Sigmoid colon (tissue), 7 donors: ENCODE measurements around the gene SMIM14. TPM values are rescaled to one million over a fixed set of nuclear protein-coding genes. Genes with fewer than 3 reads are reported as not detected.

ENCODE experiments used
- DNase-seq: peaks from one replicate; pipeline ENCODE4 v3.0.0-alpha.2; 2019
- H3K27ac ChIP-seq, 4 donors: fragments of 200-600 bp; sonication (generic); one replicate each; pipeline ENCODE4 v1.5.1; 2016 to 2019; ENCODE audit warnings: mild to moderate bottlenecking in 1 of 4
- H3K27me3 ChIP-seq, 3 donors: fragments of 200-600 bp; sonication (generic); one replicate each; pipeline ENCODE4 v1.5.1; 2019; ENCODE audit warnings: mild to moderate bottlenecking in 1 of 3
- H3K36me3 ChIP-seq, 4 donors: fragments of 200-600 bp; sonication (generic); one replicate each; pipeline ENCODE4 v1.5.1; 2016 to 2019
- H3K4me1 ChIP-seq, 4 donors: fragments of 200-600 bp; sonication (generic); one replicate each; pipeline ENCODE4 v1.5.1; 2017 to 2019
- H3K4me3 ChIP-seq, 4 donors: fragments of 200-600 bp; sonication (generic); one replicate each; pipeline ENCODE4 v1.5.1; 2017 to 2019; ENCODE audit warnings: mild to moderate bottlenecking in 2 of 4, moderate library complexity in 1 of 4
- H3K9me3 ChIP-seq, 4 donors: fragments of 200-600 bp in 3 of 4; sonication (generic) in 3 of 4; one replicate each; pipeline versions ENCODE4 v1.5.1 to v1.6.1; 2013 to 2019
- EP300 ChIP-seq, 4 donors: sonication (generic); formaldehyde crosslinking; IDR thresholded peaks; one replicate each; pipeline ENCODE4 v1.6.1; 2017; ENCODE audit warnings: antibody characterized with exemption in 4 of 4
- POLR2A ChIP-seq, 2 donors: fragments of 450-650 bp; IDR thresholded peaks; one replicate each; pipeline ENCODE4 v1.6.1; 2016; ENCODE audit warnings: antibody characterized with exemption in 2 of 2, mild to moderate bottlenecking in 2 of 2, moderate library complexity in 2 of 2
- POLR2AphosphoS5 ChIP-seq, 4 donors: sonication (generic); formaldehyde crosslinking; IDR thresholded peaks; one replicate each; pipeline ENCODE4 v1.6.1; 2017; ENCODE audit warnings: antibody characterized with exemption in 4 of 4
- WGBS, 2 donors: extraction: QIAGEN DNeasy Blood & Tissue Kit; methylation state at CpG; one replicate each; pipeline ENCODE4 v1.1.7; 2013; 5-methylcytosine and 5-hydroxymethylcytosine counted together
- intact Hi-C: fragments of 100-400 bp; cut with DNase I; formaldehyde crosslinking; loops from one replicate; pipeline ENCODE4 v1.15.1; 2023
- polyA plus RNA-seq, 3 donors: library from polyadenylated mRNA; stranded (reverse); fragments of 200-250 nt; gene quantifications; one replicate each; pipeline ENCODE4 v1.2.3, GENCODE V29; 2013
- total RNA-seq, 4 donors: library from RNA; depleted of rRNA; stranded (reverse); fragments of >200 nt; gene quantifications; one replicate each; pipeline ENCODE4 v1.1.0, GENCODE V29; 2016
- TF ChIP-seq, protein P1 (sequence below), 4 experiments: fragments of 450-650 bp in 3 of 4; fragments of 200-600 bp in 1 of 4; IDR thresholded peaks; one replicate each; pipeline ENCODE4 v1.5.1; 2016 to 2019; ENCODE audit warnings: antibody characterized with exemption in 4 of 4, mild to moderate bottlenecking in 3 of 4, moderate library complexity in 2 of 4
- donor health status: healthy with polysubstance abuse.
- donor health status: Bipolar disorder and iron deficiency.
- donor health status: healthy.

The SMIM14 gene
- total and polyA plus RNA-seq, 7 donors: 16.6 to 341 (median 33.9) TPM

DNA sequence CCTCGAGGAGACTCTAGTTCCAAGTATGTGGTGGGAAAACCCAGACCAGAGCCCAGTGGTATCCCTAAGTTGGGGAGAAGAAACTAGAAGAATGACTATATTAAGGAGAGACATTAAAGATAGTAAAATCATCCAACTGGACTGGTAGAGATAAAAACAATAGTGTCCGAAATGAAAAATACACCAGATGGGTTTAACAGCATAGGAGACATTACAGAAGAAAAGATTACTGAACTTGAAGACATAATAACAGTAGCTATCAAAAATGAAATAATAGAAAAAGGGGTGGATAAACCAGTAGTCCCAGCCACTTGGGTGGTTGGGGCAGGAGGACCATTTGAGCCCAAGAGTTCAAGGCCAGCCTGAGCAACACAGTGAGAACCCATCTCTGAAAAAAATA lies 31.9 kb downstream of the SMIM14 start:
- DNase-seq: no peak
- no peak overlapping the region for H3K27ac ChIP-seq
- 95 to 97% methylated on average over 2 of the region's 2 CpGs for WGBS, 2 donors
- peaks cover 0 to 61% (median 9%) of the 10 kb centered on the region in 4 donors for H3K36me3 ChIP-seq
- H3K4me1 ChIP-seq: no peaks in the 10 kb centered on the region
- TF ChIP-seq POLR2A (IDR thresholded peaks at IDR 0.05): no peak
- TF ChIP-seq EP300 (IDR thresholded peaks at IDR 0.05): no peak
- TF ChIP-seq POLR2AphosphoS5 (IDR thresholded peaks at IDR 0.05): no peak
- TF ChIP-seq, protein P1, sequence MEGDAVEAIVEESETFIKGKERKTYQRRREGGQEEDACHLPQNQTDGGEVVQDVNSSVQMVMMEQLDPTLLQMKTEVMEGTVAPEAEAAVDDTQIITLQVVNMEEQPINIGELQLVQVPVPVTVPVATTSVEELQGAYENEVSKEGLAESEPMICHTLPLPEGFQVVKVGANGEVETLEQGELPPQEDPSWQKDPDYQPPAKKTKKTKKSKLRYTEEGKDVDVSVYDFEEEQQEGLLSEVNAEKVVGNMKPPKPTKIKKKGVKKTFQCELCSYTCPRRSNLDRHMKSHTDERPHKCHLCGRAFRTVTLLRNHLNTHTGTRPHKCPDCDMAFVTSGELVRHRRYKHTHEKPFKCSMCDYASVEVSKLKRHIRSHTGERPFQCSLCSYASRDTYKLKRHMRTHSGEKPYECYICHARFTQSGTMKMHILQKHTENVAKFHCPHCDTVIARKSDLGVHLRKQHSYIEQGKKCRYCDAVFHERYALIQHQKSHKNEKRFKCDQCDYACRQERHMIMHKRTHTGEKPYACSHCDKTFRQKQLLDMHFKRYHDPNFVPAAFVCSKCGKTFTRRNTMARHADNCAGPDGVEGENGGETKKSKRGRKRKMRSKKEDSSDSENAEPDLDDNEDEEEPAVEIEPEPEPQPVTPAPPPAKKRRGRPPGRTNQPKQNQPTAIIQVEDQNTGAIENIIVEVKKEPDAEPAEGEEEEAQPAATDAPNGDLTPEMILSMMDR (IDR thresholded peaks at IDR 0.05): no peak
- H3K4me3 ChIP-seq: no peak overlapping the region
- H3K27me3 ChIP-seq: no peaks in the 10 kb centered on the region
- intact Hi-C loops: no loop called here
- peaks cover 0 to 2% (median 0%) of the 10 kb centered on the region in 4 donors for H3K9me3 ChIP-seq

DNA sequence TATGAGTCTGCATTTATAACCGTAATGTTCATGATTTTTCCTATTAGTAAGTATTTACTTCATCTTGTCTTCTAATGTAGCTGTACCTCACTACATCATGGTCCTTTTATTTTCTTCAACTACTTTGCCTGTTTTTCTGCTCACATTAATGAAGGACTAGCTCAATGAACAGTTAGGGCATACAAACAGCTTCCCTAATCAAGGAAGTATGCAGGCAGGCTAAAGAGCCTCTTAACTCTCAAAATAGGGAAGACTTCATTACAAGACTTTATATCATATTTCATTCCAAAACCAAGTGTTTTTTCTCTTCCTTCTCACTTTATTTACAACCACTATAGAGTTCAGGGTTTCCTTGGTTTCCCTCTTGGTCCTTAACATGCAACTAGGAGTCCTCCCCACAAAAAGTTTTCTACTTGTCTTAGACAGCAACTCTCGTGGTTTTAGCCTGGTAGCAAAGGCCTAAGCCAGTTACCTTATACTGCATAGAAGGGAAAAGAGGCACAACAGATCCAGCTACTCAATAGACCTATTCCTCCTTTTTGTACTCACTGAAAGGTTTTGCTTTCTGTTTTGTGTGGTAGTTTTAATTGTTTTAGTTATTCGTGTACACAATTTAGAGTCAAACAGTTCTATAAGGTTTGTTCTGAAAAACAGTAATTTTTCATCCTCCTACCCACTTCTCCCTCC lies 40.8 kb downstream of the SMIM14 start:
- no peak overlapping the region for H3K27ac ChIP-seq
- 57 to 74% methylated on average over 3 of the region's 3 CpGs for WGBS, 2 donors
- intact Hi-C loops: no loop called here
- peaks cover 0 to 39% (median 16%) of the 10 kb centered on the region in 4 donors for H3K36me3 ChIP-seq
- no peaks in the 10 kb centered on the region for H3K27me3 ChIP-seq
- no peak for DNase-seq
- no peak for TF ChIP-seq POLR2AphosphoS5 (IDR thresholded peaks at IDR 0.05)
- TF ChIP-seq, protein P1 (IDR thresholded peaks at IDR 0.05): no peak
- TF ChIP-seq POLR2A (IDR thresholded peaks at IDR 0.05): no peak
- TF ChIP-seq EP300 (IDR thresholded peaks at IDR 0.05): no peak
- no peak overlapping the region for H3K4me3 ChIP-seq
- no peaks in the 10 kb centered on the region for H3K4me1 ChIP-seq
- H3K9me3 ChIP-seq: no peaks in the 10 kb centered on the region

DNA sequence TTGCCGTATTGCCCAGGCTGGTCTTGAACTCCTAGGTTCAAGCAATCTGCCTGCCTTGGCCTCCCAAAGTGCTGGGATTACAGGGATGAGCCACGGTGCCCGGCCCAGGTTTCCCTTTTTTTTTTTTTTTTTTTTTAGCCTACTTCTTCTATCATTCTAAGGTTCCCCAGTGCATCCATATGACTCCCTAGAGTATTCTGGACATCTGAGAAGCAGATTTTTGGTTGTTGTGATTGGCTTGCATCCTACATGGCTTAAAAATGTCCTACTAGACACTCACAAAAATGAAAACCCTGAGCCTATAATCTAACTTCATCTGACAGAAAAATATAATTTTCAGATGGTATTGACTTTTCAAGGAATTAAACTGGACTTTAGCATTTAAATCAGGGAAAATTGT lies 41.7 kb downstream of the SMIM14 start:
- Histone ChIP-seq H3K9me3 (no peaks in the 10 kb centered on the region), H3K27ac (no peak overlapping the region), H3K4me3 (no peak overlapping the region), H3K4me1 (no peaks in the 10 kb centered on the region), H3K36me3 (peaks cover 0 to 30% (median 12%) of the 10 kb centered on the region in 4 donors), H3K27me3 (no peaks in the 10 kb centered on the region)
- no peak for DNase-seq
- TF ChIP-seq, protein P1 (IDR thresholded peaks at IDR 0.05): no peak
- no peak for TF ChIP-seq POLR2A (IDR thresholded peaks at IDR 0.05)
- no peak for TF ChIP-seq EP300 (IDR thresholded peaks at IDR 0.05)
- intact Hi-C loops: no loop called here
- WGBS, 2 donors: 96 to 99% methylated on average over 3 of the region's 3 CpGs

DNA sequence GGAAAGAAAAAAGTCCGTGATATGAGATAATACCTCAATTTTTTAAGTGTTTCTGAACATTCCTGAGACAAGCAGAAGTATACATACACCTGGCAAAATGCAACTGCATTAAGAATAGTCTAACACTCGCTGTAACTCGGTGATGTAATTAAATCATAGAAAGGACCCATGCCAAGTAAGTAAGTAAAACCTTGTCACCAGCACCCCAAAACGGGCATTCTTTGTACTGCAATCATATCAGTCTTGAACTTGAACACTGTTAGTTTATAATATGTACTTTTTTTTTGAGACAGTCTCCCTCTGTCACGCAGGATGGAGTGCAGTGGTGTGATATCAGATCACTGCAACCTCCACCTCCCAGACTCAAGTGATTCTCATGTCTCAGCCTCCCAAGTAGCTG lies 47.4 kb downstream of the SMIM14 start:
- TF ChIP-seq EP300 (IDR thresholded peaks at IDR 0.05) (no peak), POLR2A (IDR thresholded peaks at IDR 0.05) (no peak), POLR2AphosphoS5 (IDR thresholded peaks at IDR 0.05) (no peak)
- TF ChIP-seq, protein P1 (IDR thresholded peaks at IDR 0.05): no peak
- WGBS, 2 donors: 24 to 77% methylated on average over 5 of the region's 5 CpGs
- Histone ChIP-seq H3K36me3 (no peaks in the 10 kb centered on the region), H3K4me3 (no peak overlapping the region), H3K4me1 (no peaks in the 10 kb centered on the region), H3K27me3 (no peaks in the 10 kb centered on the region), H3K27ac (no peak overlapping the region), H3K9me3 (no peaks in the 10 kb centered on the region)
- intact Hi-C loops: no loop called here
- no peak for DNase-seq

DNA sequence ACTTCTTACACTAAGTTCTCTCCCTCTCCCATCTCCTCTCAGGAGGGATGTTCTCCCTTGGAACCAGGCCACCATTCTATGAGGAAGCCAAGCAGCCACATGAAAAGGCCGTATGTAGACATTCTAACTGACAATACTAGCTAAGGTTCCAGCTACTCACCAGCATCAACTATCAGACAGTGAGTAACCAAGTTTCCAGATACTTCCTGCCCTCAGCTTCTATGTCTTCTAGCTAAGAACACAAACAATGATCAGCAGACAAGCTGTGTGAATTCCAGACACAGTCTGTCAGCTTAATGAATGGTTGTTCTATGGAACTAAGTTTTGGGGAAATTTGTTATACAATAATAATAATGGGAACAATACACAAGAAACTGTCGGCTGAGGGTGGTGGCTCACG lies 50.8 kb downstream of the SMIM14 start:
- H3K4me3 ChIP-seq: no peak overlapping the region
- TF ChIP-seq EP300 (IDR thresholded peaks at IDR 0.05): no peak
- TF ChIP-seq POLR2AphosphoS5 (IDR thresholded peaks at IDR 0.05): no peak
- no peak for TF ChIP-seq POLR2A (IDR thresholded peaks at IDR 0.05)
- no peaks in the 10 kb centered on the region for H3K36me3 ChIP-seq
- H3K9me3 ChIP-seq: no peaks in the 10 kb centered on the region
- no peak for DNase-seq
- intact Hi-C loops: no loop called here
- H3K27ac ChIP-seq: no peak overlapping the region
- WGBS, 2 donors: 91 to 92% methylated on average over 3 of the region's 3 CpGs
- no peaks in the 10 kb centered on the region for H3K4me1 ChIP-seq
- H3K27me3 ChIP-seq: no peaks in the 10 kb centered on the region
